ENCODE data around the gene SLC25A25. TPM values are rescaled to one million over a fixed set of nuclear protein-coding genes. Genes with fewer than 3 reads are reported as not detected.

Gene SLC25A25
- total RNA-seq = 10 to 100 TPM; 12.9 to 13.1 TPM
- 12.8 TPM for polyA plus RNA-seq (2013, experiment 1 of 2)
- polyA plus RNA-seq (2013, experiment 2 of 2) = 11.1 TPM
- long read RNA-seq, experiment 1, partial matches to known transcripts = 2 of 6 reads
- long read RNA-seq, experiment 1, other reads (novel, unspliced or antisense) = 3 of 6 reads
- long read RNA-seq, experiment 2, transcript SLC25A25-203 (10 exons, 3,431 nt) = major isoform, 29 of 37 reads
- long read RNA-seq, experiment 2, partial matches to known transcripts = 4 of 37 reads
- long read RNA-seq, experiment 2, other reads (novel, unspliced or antisense) = 2 of 37 reads
- long read RNA-seq, experiment 3, transcript SLC25A25-201 (10 exons, 3,474 nt) = minor isoform, 8 of 79 reads
- long read RNA-seq, experiment 3, transcript SLC25A25-203 (10 exons, 3,431 nt) = major isoform, 62 of 79 reads
- long read RNA-seq, experiment 3, partial matches to known transcripts = 3 of 79 reads
- long read RNA-seq, experiment 3, other reads (novel, unspliced or antisense) = 2 of 79 reads
- long read RNA-seq, experiment 4, partial matches to known transcripts = 2 of 2 reads
- long read RNA-seq, experiment 4, other reads (novel, unspliced or antisense) = 0 of 2 reads

- H3K27me3 ChIP-seq (ENCODE audit: control insufficient read depth, insufficient read depth, low read length, poor library complexity, severe bottlenecking) = no peaks in the 10 kb centered on the region
- H3K4me1 Mint-ChIP-seq = peaks cover 30% of the 10 kb centered on the region
- H3K9me3 Mint-ChIP-seq = no peaks in the 10 kb centered on the region
- no peaks in the 10 kb centered on the region for H3K27me3 Mint-ChIP-seq (ENCODE audit: insufficient read depth)
- peaks cover 7% of the 10 kb centered on the region for H3K4me1 ChIP-seq (ENCODE audit: control insufficient read depth, insufficient read depth, low read length)
- peak within 1 kb of the TSS; percentile 85 for H3K9ac ChIP-seq (ENCODE audit: extremely low read depth, low read length, poor library complexity, severe bottlenecking)
- H3K36me3 ChIP-seq (ENCODE audit: control insufficient read depth, insufficient read depth, low read length) = no peaks in the 10 kb centered on the region
- TF ChIP-seq CTCF (conservative IDR thresholded peaks at IDR 0.05) = no peak
- peak within 1 kb of the TSS; percentile 33 for H3K27ac Mint-ChIP-seq
- 0% methylated on average over 25 to 67 of the region's 67 CpGs for WGBS, 2 experiments (ENCODE audit: insufficient coverage in 1 of 2, insufficient read length in 1 of 2)
- DNase-seq = peak; percentile 100
- no peak within 1 kb of the TSS for H3K4me3 Mint-ChIP-seq
- H3K36me3 Mint-ChIP-seq (ENCODE audit: low read depth) = peaks cover 2% of the 10 kb centered on the region
- H3K27ac ChIP-seq (ENCODE audit: low read depth, low read length) = peak within 1 kb of the TSS; percentile 99
- H3K9me3 ChIP-seq (ENCODE audit: control insufficient read depth, low read length) = no peaks in the 10 kb centered on the region
- peak within 1 kb of the TSS; percentile 98 for H3K4me3 ChIP-seq (ENCODE audit: low read length)
Observed at GRCh38 chr9:128067645-128068385, at the start of gene SLC25A25. Gene SLC25A25, plus strand, starts transcription at chr9:128068232. Its CDS starts 88 bp downstream, at chr9:128068320.

- Mint-ChIP-seq H3K9me3 (no peaks in the 10 kb centered on the region), H3K27ac (no peak overlapping the region), H3K4me1 (no peaks in the 10 kb centered on the region), H3K27me3 (ENCODE audit: insufficient read depth) (no peaks in the 10 kb centered on the region), H3K36me3 (ENCODE audit: low read depth) (no peaks in the 10 kb centered on the region), H3K4me3 (no peak overlapping the region)
- Histone ChIP-seq H3K27ac (ENCODE audit: low read depth, low read length) (no peak overlapping the region), H3K9me3 (ENCODE audit: control insufficient read depth, low read length) (no peaks in the 10 kb centered on the region), H3K36me3 (ENCODE audit: control insufficient read depth, insufficient read depth, low read length) (no peaks in the 10 kb centered on the region), H3K4me1 (ENCODE audit: control insufficient read depth, insufficient read depth, low read length) (no peaks in the 10 kb centered on the region), H3K9ac (ENCODE audit: extremely low read depth, low read length, poor library complexity, severe bottlenecking) (no peak overlapping the region), H3K27me3 (ENCODE audit: control insufficient read depth, insufficient read depth, low read length, poor library complexity, severe bottlenecking) (no peaks in the 10 kb centered on the region), H3K4me3 (ENCODE audit: low read length) (no peak overlapping the region)
- 88 to 92% methylated on average over 3 to 4 of the region's 4 CpGs for WGBS, 2 experiments (ENCODE audit: insufficient coverage in 1 of 2, insufficient read length in 1 of 2)
- peak; percentile 68 for TF ChIP-seq CTCF (conservative IDR thresholded peaks at IDR 0.05)
- peak; percentile 76 for DNase-seq
Observed at GRCh38 chr9:128020692-128021091, 47.3 kb upstream of the SLC25A25 start.

GRCh38 chr9:128021098-128021497 is 46.9 kb upstream of the SLC25A25 start:
- Mint-ChIP-seq H3K36me3 (ENCODE audit: low read depth) (no peaks in the 10 kb centered on the region), H3K27me3 (ENCODE audit: insufficient read depth) (no peaks in the 10 kb centered on the region)
- 43 to 49% methylated on average over 1 of the region's 1 CpG for WGBS, 2 experiments (ENCODE audit: insufficient coverage in 1 of 2, insufficient read length in 1 of 2)

More at GRCh38 chr9:128021098-128021497, 46.9 kb upstream of the SLC25A25 start:
- H3K4me3 Mint-ChIP-seq = no peak overlapping the region
- Histone ChIP-seq H3K9me3 (ENCODE audit: control insufficient read depth, low read length) (no peaks in the 10 kb centered on the region), H3K4me3 (ENCODE audit: low read length) (no peak overlapping the region), H3K9ac (ENCODE audit: extremely low read depth, low read length, poor library complexity, severe bottlenecking) (no peak overlapping the region), H3K27me3 (ENCODE audit: control insufficient read depth, insufficient read depth, low read length, poor library complexity, severe bottlenecking) (no peaks in the 10 kb centered on the region), H3K4me1 (ENCODE audit: control insufficient read depth, insufficient read depth, low read length) (no peaks in the 10 kb centered on the region), H3K36me3 (ENCODE audit: control insufficient read depth, insufficient read depth, low read length) (no peaks in the 10 kb centered on the region), H3K27ac (ENCODE audit: low read depth, low read length) (no peak overlapping the region)
- H3K27ac Mint-ChIP-seq = no peak overlapping the region
- no peak for TF ChIP-seq CTCF (conservative IDR thresholded peaks at IDR 0.05)
- DNase-seq = no peak
- no peaks in the 10 kb centered on the region for H3K9me3 Mint-ChIP-seq
- no peaks in the 10 kb centered on the region for H3K4me1 Mint-ChIP-seq

Data from endodermal cell (in vitro differentiated cells).